Body of pancreas (tissue), 4 donors: ENCODE measurements around the gene LEMD2.

Source experiments
- POLR2A ChIP-seq, 3 donors: fragments of 450-650 bp; IDR thresholded peaks; one replicate each; pipeline ENCODE4 v1.6.1; 2016; ENCODE audit warnings: antibody characterized with exemption in 3 of 3, mild to moderate bottlenecking in 2 of 3
- TF ChIP-seq, protein P1 (sequence below), 7 experiments: fragments of 450-650 bp in 4 of 7; fragments of 200-600 bp in 3 of 7; sonication (generic) in 3 of 7; IDR thresholded peaks; one replicate each; pipeline ENCODE4 v1.5.1; 2016 to 2019; ENCODE audit warnings: antibody characterized with exemption in 7 of 7

DNA sequence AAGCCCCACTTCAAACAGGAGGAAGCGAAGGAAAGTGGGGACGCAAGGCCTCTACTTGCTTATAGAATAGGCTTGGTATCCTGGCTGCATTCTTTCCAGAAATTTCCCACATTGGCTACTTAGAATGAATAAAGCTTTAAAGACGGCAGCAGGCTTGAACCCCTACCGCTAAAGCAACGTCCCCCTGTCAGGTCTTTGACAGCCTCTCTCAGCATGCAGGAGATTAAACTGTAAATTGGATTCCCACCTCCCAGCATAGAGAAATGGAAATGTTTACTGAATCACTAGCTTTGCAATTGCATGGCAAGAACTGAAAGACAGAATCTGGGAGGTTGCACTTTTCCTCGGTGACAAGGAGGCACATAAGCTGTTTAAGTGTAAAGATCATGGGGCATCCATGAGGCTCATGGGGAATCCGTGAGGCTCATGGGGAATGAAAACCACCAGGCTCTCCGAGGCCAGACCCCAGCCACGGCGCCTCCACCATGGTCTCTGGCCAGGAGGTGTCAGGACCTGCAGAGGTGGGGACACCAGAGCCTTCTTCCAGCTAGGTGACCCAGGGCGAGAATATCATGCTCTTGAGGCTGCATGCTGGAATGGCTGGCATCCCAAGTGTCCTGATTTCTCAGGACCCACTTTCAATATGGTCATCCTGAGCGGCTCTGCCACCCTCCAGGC, 10.3 kb downstream of the LEMD2 start:
- no peak for TF ChIP-seq POLR2A (IDR thresholded peaks at IDR 0.05)
- TF ChIP-seq, protein P1, sequence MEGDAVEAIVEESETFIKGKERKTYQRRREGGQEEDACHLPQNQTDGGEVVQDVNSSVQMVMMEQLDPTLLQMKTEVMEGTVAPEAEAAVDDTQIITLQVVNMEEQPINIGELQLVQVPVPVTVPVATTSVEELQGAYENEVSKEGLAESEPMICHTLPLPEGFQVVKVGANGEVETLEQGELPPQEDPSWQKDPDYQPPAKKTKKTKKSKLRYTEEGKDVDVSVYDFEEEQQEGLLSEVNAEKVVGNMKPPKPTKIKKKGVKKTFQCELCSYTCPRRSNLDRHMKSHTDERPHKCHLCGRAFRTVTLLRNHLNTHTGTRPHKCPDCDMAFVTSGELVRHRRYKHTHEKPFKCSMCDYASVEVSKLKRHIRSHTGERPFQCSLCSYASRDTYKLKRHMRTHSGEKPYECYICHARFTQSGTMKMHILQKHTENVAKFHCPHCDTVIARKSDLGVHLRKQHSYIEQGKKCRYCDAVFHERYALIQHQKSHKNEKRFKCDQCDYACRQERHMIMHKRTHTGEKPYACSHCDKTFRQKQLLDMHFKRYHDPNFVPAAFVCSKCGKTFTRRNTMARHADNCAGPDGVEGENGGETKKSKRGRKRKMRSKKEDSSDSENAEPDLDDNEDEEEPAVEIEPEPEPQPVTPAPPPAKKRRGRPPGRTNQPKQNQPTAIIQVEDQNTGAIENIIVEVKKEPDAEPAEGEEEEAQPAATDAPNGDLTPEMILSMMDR (IDR thresholded peaks at IDR 0.05): no peak
